CD8-positive, alpha-beta memory T cell (primary cell): ENCODE data around the gene SLCO3A1. TPM values are rescaled to one million over a fixed set of nuclear protein-coding genes. Genes with fewer than 3 reads are reported as not detected.
A peak's percentile ranks its signal among the peaks of the same experiment; 100 is the strongest.

Source experiments
- CTCF ChIA-PET: fragments of 350-600 bp; sonication (Branson Sonifier 250); formaldehyde crosslinking; loops from one replicate; lab custom pipeline; 2021; ENCODE audit warnings: antibody characterized with exemption; lab: Charles Lee
- POLR2A ChIA-PET: fragments of 350-600 bp; sonication (Branson Sonifier 250); formaldehyde crosslinking; loops from one replicate; lab custom pipeline; 2021; ENCODE audit warnings: antibody characterized with exemption; lab: Charles Lee
- DNase-seq, 5 donors: peaks; one replicate each; pipeline versions ENCODE4 v3.0.0 to v3.0.0-alpha.2; 2020 to 2022; ENCODE audit warnings: mixed read lengths in 1 of 5
- H3K27ac ChIP-seq: one replicate; pipeline ENCODE4 v1.7.0; 2013; ENCODE audit warnings: low read depth, mild to moderate bottlenecking, low read length, moderate library complexity
- H3K27me3 ChIP-seq: 2 replicates; pipeline ENCODE4 v1.7.0; 2013; ENCODE audit warnings: low read length, mild to moderate bottlenecking; ENCODE audit not compliant: insufficient read depth, poor library complexity, severe bottlenecking
- H3K36me3 ChIP-seq: 2 replicates; pipeline ENCODE4 v1.7.0; 2013; ENCODE audit warnings: mild to moderate bottlenecking, low read length, moderate library complexity; ENCODE audit not compliant: insufficient read depth
- H3K4me1 ChIP-seq: 2 replicates; pipeline ENCODE4 v1.7.0; 2013; ENCODE audit warnings: mild to moderate bottlenecking, low read length, moderate library complexity; ENCODE audit not compliant: insufficient read depth
- H3K4me3 ChIP-seq: 2 replicates; pipeline ENCODE4 v1.7.0; 2013; ENCODE audit warnings: mild to moderate bottlenecking, low read length
- H3K9me3 ChIP-seq: 2 replicates; pipeline ENCODE4 v1.7.0; 2013; ENCODE audit warnings: mild to moderate bottlenecking, low read length
- H3K27ac Mint-ChIP-seq, 8 donors: one replicate each; pipeline ENCODE4 v1.8.0; 2020 to 2021; ENCODE audit warnings: mixed read lengths in 8 of 8, mild to moderate bottlenecking in 6 of 8, inconsistent platforms in 3 of 8, moderate library complexity in 3 of 8
- H3K27me3 Mint-ChIP-seq, 2 donors: one replicate each; pipeline ENCODE4 v1.8.0; 2020 to 2021; ENCODE audit warnings: mixed read lengths in 2 of 2, mild to moderate bottlenecking in 1 of 2, moderate library complexity in 1 of 2
- H3K36me3 Mint-ChIP-seq, 3 donors: one replicate each; pipeline ENCODE4 v1.8.0; 2020 to 2021; ENCODE audit warnings: mixed read lengths in 3 of 3, inconsistent platforms in 1 of 3, mild to moderate bottlenecking in 1 of 3
- H3K4me1 Mint-ChIP-seq, 3 donors: one replicate each; pipeline ENCODE4 v1.8.0; 2020 to 2021; ENCODE audit warnings: mixed read lengths in 3 of 3, inconsistent platforms in 1 of 3, mild to moderate bottlenecking in 1 of 3
- H3K4me3 Mint-ChIP-seq, 7 donors: one replicate each; pipeline ENCODE4 v1.8.0; 2020 to 2021; ENCODE audit warnings: mixed read lengths in 7 of 7, mild to moderate bottlenecking in 6 of 7, moderate library complexity in 4 of 7, inconsistent platforms in 2 of 7
- H3K9me3 Mint-ChIP-seq, 5 donors: one replicate each; pipeline ENCODE4 v1.8.0; 2020 to 2022; ENCODE audit warnings: mixed read lengths in 5 of 5, mild to moderate bottlenecking in 3 of 5, moderate library complexity in 2 of 5, inconsistent platforms in 1 of 5
- polyA plus RNA-seq: library from polyadenylated mRNA; unstranded; fragments of 300-500 nt; fragmentation: Illumina TruSeq; gene quantifications from one replicate; pipeline ENCODE4 v1.2.3, GENCODE V29; 2021
- total RNA-seq, 2 experiments: library from RNA; stranded (reverse); gene quantifications; one replicate each; pipeline ENCODE4 v1.2.3, GENCODE V29; 2021

SLCO3A1 gene
- total and polyA plus RNA-seq, 3 experiments from 2014 or later: 10.0 to 47.9 (median 10.8) TPM

DNA sequence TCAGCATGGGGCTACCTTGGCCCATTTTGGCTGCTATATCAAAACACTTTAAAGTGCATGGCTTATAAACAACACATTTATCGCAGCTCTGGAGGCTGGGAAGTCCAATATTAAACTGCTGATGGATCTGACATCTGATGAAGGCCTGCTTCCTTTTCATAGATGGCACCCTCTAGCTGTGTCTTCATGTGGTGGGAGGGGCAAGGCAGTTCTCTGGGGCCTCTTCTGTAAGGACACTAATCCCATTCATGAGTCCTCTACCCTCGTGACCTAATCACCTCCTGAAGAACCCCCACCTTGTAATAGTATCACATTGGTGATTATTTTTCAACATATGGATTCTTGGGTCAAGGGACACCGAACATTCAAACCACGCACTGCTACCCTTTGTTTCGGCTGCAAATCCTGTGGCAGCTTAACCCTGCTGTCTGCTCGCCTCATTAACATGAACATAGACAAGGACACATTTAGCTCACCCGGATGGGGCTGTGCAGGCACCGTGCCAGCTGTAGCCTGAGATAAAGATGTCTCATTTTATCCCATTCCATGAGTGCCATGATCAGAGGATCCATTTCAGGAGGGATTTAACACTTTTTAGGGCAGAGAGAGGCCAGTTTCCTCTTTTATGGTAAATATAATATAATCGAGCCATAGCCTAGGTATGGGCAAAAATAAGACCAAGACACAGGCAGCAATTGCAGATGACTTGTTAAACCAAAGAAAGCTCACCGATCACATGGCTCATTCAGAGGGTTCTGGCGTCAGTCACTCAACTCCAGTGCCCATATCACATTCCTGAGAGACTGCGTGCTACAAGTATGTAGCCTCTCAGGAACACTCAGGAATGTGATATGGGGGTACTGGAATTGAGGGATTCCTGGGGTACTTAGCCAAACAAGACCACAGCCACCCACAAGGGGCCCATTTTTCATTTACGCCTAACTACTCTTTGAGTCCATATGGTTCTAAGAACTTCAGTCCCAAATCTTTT is 289.0 kb downstream of the SLCO3A1 start:
- Histone ChIP-seq H3K9me3 (no peaks in the 10 kb centered on the region), H3K27ac (no peak overlapping the region), H3K27me3 (no peaks in the 10 kb centered on the region), H3K36me3 (no peaks in the 10 kb centered on the region), H3K4me1 (no peaks in the 10 kb centered on the region), H3K4me3 (no peak overlapping the region)
- ChIA-PET POLR2A (no interaction called here), CTCF (no interaction called here)
- peaks cover 0 to 38% (median 17%) of the 10 kb centered on the region in 3 donors for H3K36me3 Mint-ChIP-seq
- no peak for DNase-seq
- H3K4me3 Mint-ChIP-seq: no peak overlapping the region
- no peaks in the 10 kb centered on the region for H3K9me3 Mint-ChIP-seq
- H3K27ac Mint-ChIP-seq: peak overlapping the region in 1 of 8 donors; percentile 74
- H3K4me1 Mint-ChIP-seq: no peaks in the 10 kb centered on the region
- no peaks in the 10 kb centered on the region for H3K27me3 Mint-ChIP-seq

DNA sequence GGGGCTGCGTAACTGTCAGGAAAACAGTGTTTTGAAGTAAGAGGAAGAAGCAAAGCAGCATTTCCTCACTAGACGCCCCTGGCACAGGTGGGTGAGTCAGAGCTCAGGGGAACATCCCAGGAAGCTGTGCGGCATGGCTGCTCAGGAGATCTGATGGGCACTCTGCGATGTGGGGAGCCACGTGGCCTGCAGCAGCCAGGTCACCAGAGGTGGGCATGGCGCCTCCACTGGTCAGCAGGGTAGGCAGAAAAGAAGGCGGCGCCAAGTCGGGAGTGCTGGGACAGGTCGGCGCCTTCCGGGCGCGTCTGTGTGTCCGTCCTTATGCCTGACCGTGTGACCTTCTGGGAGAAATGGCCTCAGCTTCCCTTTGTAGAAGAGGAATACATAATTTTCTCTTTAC is 290.3 kb downstream of the SLCO3A1 start:
- no peaks in the 10 kb centered on the region for H3K4me1 ChIP-seq
- H3K4me3 ChIP-seq: no peak overlapping the region
- no peak overlapping the region for H3K27ac Mint-ChIP-seq
- H3K36me3 ChIP-seq: no peaks in the 10 kb centered on the region
- no peaks in the 10 kb centered on the region for H3K27me3 Mint-ChIP-seq
- no peak overlapping the region for H3K4me3 Mint-ChIP-seq
- no peak overlapping the region for H3K27ac ChIP-seq
- POLR2A ChIA-PET: no interaction called here
- peaks cover 0 to 49% (median 20%) of the 10 kb centered on the region in 3 donors for H3K36me3 Mint-ChIP-seq
- no peaks in the 10 kb centered on the region for H3K27me3 ChIP-seq
- no peaks in the 10 kb centered on the region for H3K9me3 ChIP-seq
- no peak for DNase-seq
- no peaks in the 10 kb centered on the region for H3K4me1 Mint-ChIP-seq
- no peaks in the 10 kb centered on the region for H3K9me3 Mint-ChIP-seq
- CTCF ChIA-PET: interaction anchor here (1.1 to 1.4 kb wide), 3 partner anchors 13 to 36 kb away, joined by 3 read pairs; no protein-coding TSS in a partner anchor

DNA sequence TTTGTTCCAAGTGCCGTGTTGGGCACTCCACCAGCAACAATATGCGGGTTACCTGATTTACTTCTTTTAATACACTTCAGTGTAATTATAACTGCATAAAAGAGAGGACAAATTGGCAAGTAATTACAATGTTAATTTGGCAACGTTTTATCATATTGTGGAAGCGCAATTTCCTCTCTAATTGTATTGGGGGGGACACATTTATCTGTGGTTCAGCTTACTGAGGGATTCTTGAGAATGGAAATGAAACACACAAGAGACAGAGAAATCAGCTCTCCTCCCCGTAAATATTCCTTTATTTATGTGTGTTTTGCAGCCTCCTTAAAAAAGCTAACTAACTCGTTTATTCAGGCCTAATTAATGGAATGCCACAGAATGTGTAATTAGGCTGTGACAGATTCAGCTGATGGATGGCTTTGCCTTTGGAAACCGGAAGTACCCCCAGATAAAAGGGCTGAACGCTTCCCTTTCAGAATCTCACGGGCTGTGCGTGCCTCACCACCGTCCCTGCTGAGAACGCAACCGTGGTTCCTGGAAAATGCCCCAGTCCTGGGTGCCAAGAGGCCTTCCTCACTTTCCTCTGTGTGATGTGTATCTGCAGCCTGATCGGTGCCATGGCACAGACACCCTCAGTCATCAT is 293.1 kb downstream of the SLCO3A1 start:
- Histone ChIP-seq H3K9me3 (no peaks in the 10 kb centered on the region), H3K27me3 (no peaks in the 10 kb centered on the region), H3K4me1 (no peaks in the 10 kb centered on the region), H3K27ac (no peak overlapping the region), H3K36me3 (no peaks in the 10 kb centered on the region), H3K4me3 (no peak overlapping the region)
- Mint-ChIP-seq H3K4me3 (no peak overlapping the region), H3K4me1 (no peaks in the 10 kb centered on the region), H3K27ac (no peak overlapping the region), H3K36me3 (peaks cover 12 to 72% (median 25%) of the 10 kb centered on the region in 3 donors), H3K9me3 (no peaks in the 10 kb centered on the region), H3K27me3 (no peaks in the 10 kb centered on the region)
- no peak for DNase-seq
- ChIA-PET POLR2A (no interaction called here), CTCF (no interaction called here)

DNA sequence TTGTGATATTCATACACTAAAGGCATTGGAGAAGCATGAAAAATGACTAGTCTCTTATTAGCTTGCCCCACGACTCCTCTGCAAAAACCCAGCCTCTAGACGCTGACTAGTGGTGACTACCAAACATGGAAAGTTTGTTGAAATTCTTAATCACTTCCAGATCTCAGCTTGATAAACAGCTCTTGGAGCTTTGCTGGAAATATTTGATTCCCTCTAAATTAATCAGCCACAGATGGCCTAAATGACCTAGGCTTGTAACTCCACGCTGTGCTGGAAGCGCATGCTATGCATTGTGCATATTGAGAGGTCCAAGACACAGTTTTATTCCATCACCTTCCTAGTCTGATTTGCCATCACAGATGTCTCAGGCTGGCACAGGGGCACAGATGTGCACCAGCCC is 295.5 kb downstream of the SLCO3A1 start:
- Mint-ChIP-seq H3K9me3 (no peaks in the 10 kb centered on the region), H3K27ac (no peak overlapping the region), H3K27me3 (no peaks in the 10 kb centered on the region), H3K4me1 (no peaks in the 10 kb centered on the region), H3K36me3 (peaks cover 12 to 85% (median 32%) of the 10 kb centered on the region in 3 donors), H3K4me3 (no peak overlapping the region)
- no peak for DNase-seq
- H3K9me3 ChIP-seq: no peaks in the 10 kb centered on the region
- ChIA-PET POLR2A (no interaction called here), CTCF (no interaction called here)
- H3K27ac ChIP-seq: no peak overlapping the region
- H3K36me3 ChIP-seq: no peaks in the 10 kb centered on the region
- no peak overlapping the region for H3K4me3 ChIP-seq
- H3K4me1 ChIP-seq: no peaks in the 10 kb centered on the region
- no peaks in the 10 kb centered on the region for H3K27me3 ChIP-seq

DNA sequence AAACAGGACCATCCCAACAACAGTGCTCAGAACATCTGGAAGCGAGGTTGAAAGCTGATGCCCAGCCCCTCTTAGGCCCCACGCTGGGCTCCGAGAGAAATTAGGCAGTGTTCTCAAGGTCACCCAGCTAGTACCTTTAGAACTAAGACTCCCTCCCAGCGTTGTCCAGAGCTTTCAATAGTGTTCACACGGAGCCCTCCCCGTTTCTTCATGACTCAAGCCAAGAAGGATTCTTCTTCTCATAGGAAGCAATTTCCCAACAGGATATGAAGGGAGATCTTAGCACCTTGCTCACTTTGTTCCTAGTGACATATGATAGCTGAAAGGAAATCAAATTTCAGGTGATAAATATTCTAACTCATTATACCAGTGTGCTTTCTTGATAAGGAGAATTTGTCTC is 296.0 kb downstream of the SLCO3A1 start:
- no peak for DNase-seq
- Mint-ChIP-seq H3K27ac (no peak overlapping the region), H3K4me1 (no peaks in the 10 kb centered on the region), H3K36me3 (peaks cover 14 to 88% (median 36%) of the 10 kb centered on the region in 3 donors), H3K9me3 (no peaks in the 10 kb centered on the region), H3K27me3 (peaks cover 0 to under 1% of the 10 kb centered on the region in 2 donors), H3K4me3 (no peak overlapping the region)
- no peak overlapping the region for H3K27ac ChIP-seq
- H3K36me3 ChIP-seq: no peaks in the 10 kb centered on the region
- no peaks in the 10 kb centered on the region for H3K9me3 ChIP-seq
- H3K4me3 ChIP-seq: no peak overlapping the region
- ChIA-PET POLR2A (no interaction called here), CTCF (no interaction called here)
- no peaks in the 10 kb centered on the region for H3K27me3 ChIP-seq
- no peaks in the 10 kb centered on the region for H3K4me1 ChIP-seq

DNA sequence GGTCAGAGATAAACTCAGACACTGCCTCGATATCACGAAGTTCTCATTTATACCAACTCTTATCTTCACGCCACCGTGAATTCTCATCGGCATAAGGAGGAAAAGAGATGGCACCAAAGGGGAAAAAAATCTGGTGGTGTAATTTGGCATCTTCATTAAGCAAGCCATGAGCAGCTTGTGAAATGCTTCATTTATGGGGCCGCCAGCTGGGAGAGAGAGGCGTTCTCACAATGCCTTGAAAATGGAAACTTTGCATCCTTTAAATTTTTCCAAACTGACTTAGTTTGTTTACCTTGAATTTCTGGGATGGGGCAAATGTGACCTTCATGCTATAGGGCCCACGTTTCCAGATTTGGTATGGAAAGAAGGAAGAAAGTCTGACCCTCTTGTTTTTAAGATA is 297.7 kb downstream of the SLCO3A1 start:
- CTCF ChIA-PET: no interaction called here
- Mint-ChIP-seq H3K36me3 (peaks cover 18 to 92% (median 41%) of the 10 kb centered on the region in 3 donors), H3K4me3 (no peak overlapping the region), H3K27me3 (peaks cover 0 to 2% of the 10 kb centered on the region in 2 donors), H3K4me1 (peaks cover 0 to 1% (median 0%) of the 10 kb centered on the region in 3 donors), H3K27ac (no peak overlapping the region), H3K9me3 (no peaks in the 10 kb centered on the region)
- no peak overlapping the region for H3K4me3 ChIP-seq
- H3K27ac ChIP-seq: no peak overlapping the region
- POLR2A ChIA-PET: no interaction called here
- DNase-seq: no peak
- no peaks in the 10 kb centered on the region for H3K9me3 ChIP-seq
- H3K36me3 ChIP-seq: no peaks in the 10 kb centered on the region
- no peaks in the 10 kb centered on the region for H3K27me3 ChIP-seq
- H3K4me1 ChIP-seq: no peaks in the 10 kb centered on the region

DNA sequence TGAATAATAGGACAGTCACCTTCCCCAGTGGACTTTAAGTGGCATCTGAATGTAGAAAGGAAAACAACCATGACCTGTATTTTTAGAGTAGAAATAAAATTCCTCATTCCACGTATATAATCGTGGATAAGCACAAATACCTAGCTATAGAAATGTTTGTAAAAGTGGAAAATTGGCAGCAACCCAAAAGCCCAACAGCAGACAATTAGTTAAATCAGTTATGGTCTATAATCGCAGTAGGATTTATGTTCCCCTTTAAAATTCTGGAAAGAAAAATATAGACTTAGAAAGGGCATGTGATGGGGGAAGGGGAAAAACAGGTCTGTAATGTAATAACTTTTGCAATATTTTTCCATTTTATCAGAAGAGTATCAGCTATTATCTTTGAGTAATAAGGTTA is 298.2 kb downstream of the SLCO3A1 start:
- Histone ChIP-seq H3K4me3 (no peak overlapping the region), H3K9me3 (no peaks in the 10 kb centered on the region), H3K27me3 (no peaks in the 10 kb centered on the region), H3K36me3 (no peaks in the 10 kb centered on the region), H3K27ac (no peak overlapping the region), H3K4me1 (no peaks in the 10 kb centered on the region)
- no peaks in the 10 kb centered on the region for H3K9me3 Mint-ChIP-seq
- no peak overlapping the region for H3K4me3 Mint-ChIP-seq
- peaks cover 0 to 2% of the 10 kb centered on the region in 2 donors for H3K27me3 Mint-ChIP-seq
- no peak overlapping the region for H3K27ac Mint-ChIP-seq
- CTCF ChIA-PET: no interaction called here
- POLR2A ChIA-PET: no interaction called here
- peaks cover 18 to 91% (median 41%) of the 10 kb centered on the region in 3 donors for H3K36me3 Mint-ChIP-seq
- peaks cover 0 to 1% (median 0%) of the 10 kb centered on the region in 3 donors for H3K4me1 Mint-ChIP-seq
- DNase-seq: no peak

DNA sequence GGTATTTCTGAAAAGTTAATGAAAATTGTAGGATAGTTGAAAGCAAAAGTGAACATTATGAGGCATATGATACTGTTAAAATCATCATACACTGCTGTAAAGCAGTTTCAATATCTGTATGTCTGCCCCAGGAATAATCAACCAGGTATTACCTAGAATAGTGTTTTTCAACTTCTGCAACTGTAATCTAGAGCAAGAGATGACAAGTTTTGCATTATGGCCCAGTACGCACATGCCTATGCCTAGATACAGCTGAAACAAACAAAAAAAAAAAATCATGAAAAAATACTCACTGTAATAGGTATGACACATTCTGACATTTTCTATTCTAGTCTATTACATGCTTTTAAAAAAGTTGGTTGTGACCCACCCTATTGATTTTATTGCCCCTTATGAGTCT is 299.5 kb downstream of the SLCO3A1 start:
- Histone ChIP-seq H3K27me3 (no peaks in the 10 kb centered on the region), H3K4me1 (no peaks in the 10 kb centered on the region), H3K4me3 (no peak overlapping the region), H3K36me3 (no peaks in the 10 kb centered on the region), H3K9me3 (no peaks in the 10 kb centered on the region), H3K27ac (no peak overlapping the region)
- CTCF ChIA-PET: no interaction called here
- Mint-ChIP-seq H3K9me3 (no peaks in the 10 kb centered on the region), H3K4me3 (no peak overlapping the region), H3K27ac (no peak overlapping the region), H3K4me1 (peaks cover 0 to 3% (median 1%) of the 10 kb centered on the region in 3 donors), H3K36me3 (peaks cover 18 to 88% (median 42%) of the 10 kb centered on the region in 3 donors), H3K27me3 (peaks cover 0 to 2% of the 10 kb centered on the region in 2 donors)
- DNase-seq: no peak
- POLR2A ChIA-PET: no interaction called here
